GM23338 (cell line): ENCODE data around the gene APOBR. TPM values are rescaled to one million over a fixed set of nuclear protein-coding genes. Genes with fewer than 3 reads are reported as not detected.

Source experiments
- ATAC-seq: fragments of 200-7000 bp; cut with Tn5 transposase; 3 replicates; pipeline ENCODE4 v1.9.1; 2020
- DNase-seq: peaks from one replicate; pipeline ENCODE4 v3.0.0-alpha.2; 2015; ENCODE audit warnings: low spot score
- H2AFZ ChIP-seq: fragments of 200-600 bp; sonication (generic); 2 replicates; pipeline ENCODE4 v1.8.0; 2016; ENCODE audit warnings: antibody characterized with exemption, mild to moderate bottlenecking, moderate library complexity
- H3F3A ChIP-seq: fragments of 200-600 bp; sonication (generic); replicated peaks from 2 replicates; pipeline ENCODE4 v1.8.0; 2017; ENCODE audit warnings: antibody characterized with exemption, mixed run types, low read depth
- H3K27ac ChIP-seq: fragments of 200-600 bp; sonication (generic); 2 replicates; pipeline ENCODE4 v1.6.1; 2016; ENCODE audit warnings: low read depth
- H3K27me3 ChIP-seq: fragments of 200-600 bp; sonication (generic); 2 replicates; pipeline ENCODE4 v1.8.0; 2016; ENCODE audit warnings: mild to moderate bottlenecking, mixed run types, moderate library complexity; ENCODE audit not compliant: insufficient read depth
- H3K36me3 ChIP-seq: fragments of 200-600 bp; sonication (generic); 2 replicates; pipeline ENCODE4 v1.8.0; 2016; ENCODE audit warnings: mild to moderate bottlenecking; ENCODE audit not compliant: insufficient read depth
- H3K4me1 ChIP-seq: fragments of 200-600 bp; sonication (generic); 2 replicates; pipeline ENCODE4 v1.8.0; 2016; ENCODE audit warnings: mild to moderate bottlenecking, moderate library complexity; ENCODE audit not compliant: insufficient read depth
- H3K4me2 ChIP-seq: fragments of 200-600 bp; sonication (generic); 2 replicates; pipeline ENCODE4 v1.7.1; 2017; ENCODE audit warnings: mixed run types
- H3K4me3 ChIP-seq: fragments of 200-600 bp; sonication (generic); 2 replicates; pipeline ENCODE4 v1.6.1; 2016; ENCODE audit warnings: mixed run types
- H3K79me2 ChIP-seq: fragments of 200-600 bp; sonication (generic); replicated peaks from 2 replicates; pipeline ENCODE4 v1.8.0; 2017; ENCODE audit warnings: mild to moderate bottlenecking; ENCODE audit not compliant: insufficient read depth
- H3K9me2 ChIP-seq: fragments of 200-600 bp; sonication (generic); 2 replicates; pipeline ENCODE4 v1.8.0; 2017; ENCODE audit not compliant: insufficient read depth
- H4K20me1 ChIP-seq: fragments of 200-600 bp; sonication (generic); replicated peaks from 2 replicates; pipeline ENCODE4 v1.8.0; 2017; ENCODE audit warnings: mild to moderate bottlenecking; ENCODE audit not compliant: insufficient read depth
- H3K27ac Mint-ChIP-seq: 2 replicates; pipeline ENCODE4 v1.8.0; 2020; ENCODE audit warnings: inconsistent platforms, mild to moderate bottlenecking, moderate library complexity, mixed read lengths
- H3K27me3 Mint-ChIP-seq: 3 replicates; pipeline ENCODE4 v1.8.0; 2022; ENCODE audit warnings: low read depth, mild to moderate bottlenecking, moderate library complexity, mixed read lengths, inconsistent platforms; ENCODE audit not compliant: insufficient read depth, poor library complexity
- H3K36me3 Mint-ChIP-seq: 3 replicates; pipeline ENCODE4 v1.8.0; 2021; ENCODE audit warnings: low read depth, mild to moderate bottlenecking, inconsistent platforms, moderate library complexity, mixed read lengths
- H3K4me1 Mint-ChIP-seq: 3 replicates; pipeline ENCODE4 v1.8.0; 2020; ENCODE audit warnings: mild to moderate bottlenecking, inconsistent platforms, mixed read lengths
- H3K4me3 Mint-ChIP-seq: 3 replicates; pipeline ENCODE4 v1.8.0; 2021; ENCODE audit warnings: moderate library complexity, mild to moderate bottlenecking, inconsistent platforms, mixed read lengths
- H3K9me3 Mint-ChIP-seq: 3 replicates; pipeline ENCODE4 v1.8.0; 2020; ENCODE audit warnings: moderate library complexity, mild to moderate bottlenecking, inconsistent platforms, mixed read lengths
- CREB1 ChIP-seq: fragments of 250-450 bp; sonication (Bioruptor Pico); IDR thresholded peaks from 2 replicates; pipeline ENCODE4 v1.5.0; 2020; ENCODE audit warnings: low read depth, mild to moderate bottlenecking, moderate library complexity
- CTCF ChIP-seq, 2 experiments: fragments of 200-600 bp in 1 of 2; sonication (generic) in 1 of 2; conservative IDR thresholded peaks; 2 replicates each; pipeline versions ENCODE4 v1.5.1 to v1.6.1; 2016 to 2017; ENCODE audit warnings: antibody characterized with exemption in 2 of 2, low read depth in 2 of 2, mild to moderate bottlenecking in 2 of 2, moderate library complexity in 1 of 2
- ETS1 ChIP-seq: IDR thresholded peaks from 2 replicates; pipeline ENCODE4 v1.6.1; 2016; ENCODE audit warnings: antibody characterized with exemption
- EZH2 ChIP-seq: fragments of 200-600 bp; sonication (generic); IDR thresholded peaks from one replicate; pipeline ENCODE4 v1.8.0; 2017; ENCODE audit warnings: antibody characterized with exemption, mild to moderate bottlenecking, low read depth; ENCODE audit not compliant: unreplicated experiment
- EZH2phosphoT487 ChIP-seq: fragments of 200-600 bp; sonication (generic); IDR thresholded peaks from one replicate; pipeline ENCODE4 v1.8.1; 2018; ENCODE audit warnings: antibody characterized with exemption; ENCODE audit not compliant: unreplicated experiment
- JUNB ChIP-seq: IDR thresholded peaks from one replicate; pipeline ENCODE4 v1.6.1; 2016; ENCODE audit warnings: antibody characterized with exemption; ENCODE audit not compliant: unreplicated experiment
- NANOG ChIP-seq: IDR thresholded peaks from 2 replicates; pipeline ENCODE4 v1.6.1; 2016; ENCODE audit warnings: antibody characterized with exemption, borderline replicate concordance
- POLR2AphosphoS5 ChIP-seq: IDR thresholded peaks from 2 replicates; pipeline ENCODE4 v1.6.1; 2016; ENCODE audit warnings: antibody characterized with exemption, low read depth
- REST ChIP-seq: IDR thresholded peaks from one replicate; pipeline ENCODE4 v1.6.1; 2018; ENCODE audit warnings: antibody characterized with exemption; ENCODE audit not compliant: unreplicated experiment
- STAT1 ChIP-seq: IDR thresholded peaks from one replicate; pipeline ENCODE4 v1.6.1; 2016; ENCODE audit warnings: antibody characterized with exemption; ENCODE audit not compliant: unreplicated experiment
- ZNF114 ChIP-seq: fragments of 250-450 bp; sonication (Bioruptor Pico); IDR thresholded peaks from 2 replicates; pipeline ENCODE4 v1.5.0; 2020; ENCODE audit warnings: mild to moderate bottlenecking, moderate library complexity
- ZNF331 ChIP-seq: fragments of 250-450 bp; sonication (Bioruptor Pico); IDR thresholded peaks from 2 replicates; pipeline ENCODE4 v1.5.0; 2020; ENCODE audit warnings: low read depth, mild to moderate bottlenecking, moderate library complexity
- ZNF462 ChIP-seq: fragments of 250-450 bp; sonication (Bioruptor Pico); IDR thresholded peaks from 2 replicates; pipeline ENCODE4 v1.5.0; 2020; ENCODE audit warnings: mild to moderate bottlenecking, moderate library complexity
- polyA plus RNA-seq: library from polyadenylated mRNA; unstranded; fragments of >200 nt; fragmentation: Nextera tagmentation; extraction: Ambion mirVana; gene quantifications from 2 replicates; pipeline ENCODE4 v1.2.1, GENCODE V29; 2016
- total RNA-seq: library from RNA; depleted of rRNA; stranded (reverse); fragments of >200 nt; shearing (Covaris generic); gene quantifications from 2 replicates; pipeline ENCODE4 v1.2.3, GENCODE V29; 2014

APOBR gene
- total and polyA plus RNA-seq, 2 experiments from 2014 or later, result 0.07 TPM; not detected in 1

GRCh38 chr16:28520672-28521071, 26.2 kb downstream of the APOBR start:
- ATAC-seq, result no peak
- no peaks in the 10 kb centered on the region for H3K4me1 Mint-ChIP-seq
- no peaks in the 10 kb centered on the region for H3F3A ChIP-seq

More at GRCh38 chr16:28520672-28521071, 26.2 kb downstream of the APOBR start:
- Mint-ChIP-seq H3K9me3 (peaks cover 9% of the 10 kb centered on the region; the same call in 1 of the 3 replicates), H3K36me3 (no peaks in the 10 kb centered on the region), H3K27ac (no peak overlapping the region), H3K27me3 (peaks cover 5% of the 10 kb centered on the region), H3K4me3 (no peak overlapping the region)
- Histone ChIP-seq H3K27me3 (no peaks in the 10 kb centered on the region), H3K36me3 (no peaks in the 10 kb centered on the region), H3K79me2 (no peaks in the 10 kb centered on the region), H3K4me1 (no peaks in the 10 kb centered on the region), H3K4me2 (no peak overlapping the region), H3K9me2 (no peaks in the 10 kb centered on the region), H2AFZ (no peak overlapping the region), H3K4me3 (no peak overlapping the region), H4K20me1 (no peaks in the 10 kb centered on the region), H3K27ac (no peak overlapping the region)
- TF ChIP-seq POLR2AphosphoS5 (no peak), CTCF (conservative IDR thresholded peaks at IDR 0.05; ENCODE audit: low read depth in 2 of 2) (no peak), ZNF331 (CRISPR knock-in tag) (no peak), NANOG (no peak), ETS1 (no peak), REST (no peak), CREB1 (CRISPR knock-in tag) (no peak), STAT1 (no peak), EZH2 (no peak), EZH2phosphoT487 (no peak), JUNB (no peak), ZNF114 (no peak), ZNF462 (CRISPR knock-in tag) (no peak)
- DNase-seq, result no peak
